ENCODE results near the gene CDT1.
"Not testable (repeated sequence)": the region's sequence is repeated elsewhere in the genome, so short reads cannot be mapped to it uniquely, and the experiment has no call there.

The CDT1 gene

GRCh38 chr16:88769617-88770460 lies 33.8 kb upstream of the CDT1 start:
- Histone ChIP-seq H3K27me3 (no peaks in the 10 kb centered on the region), H3K4me3 (no peak overlapping the region), H3K9me3 (no peaks in the 10 kb centered on the region), H3K27ac (no peak overlapping the region), H3K36me3 (no peaks in the 10 kb centered on the region), H3K4me1 (peaks cover 0 to 94% (median 62%) of the 10 kb centered on the region in 4 donors)
- no peak for DNase-seq
- intact Hi-C loops (cut with DNase I; ENCODE audit: low total_unique reads), result no loop called here
- TF ChIP-seq CTCF (IDR thresholded peaks at IDR 0.05), result no peak

- peaks cover 0 to 89% (median 62%) of the 10 kb centered on the region in 4 donors for H3K4me1 ChIP-seq
- no peak for TF ChIP-seq CTCF (IDR thresholded peaks at IDR 0.05)
- no peak overlapping the region for H3K27ac ChIP-seq
- intact Hi-C loops (cut with DNase I; ENCODE audit: low total_unique reads), result no loop called here
- H3K4me3 ChIP-seq, result no peak overlapping the region
- H3K9me3 ChIP-seq, result no peaks in the 10 kb centered on the region
- H3K27me3 ChIP-seq, result no peaks in the 10 kb centered on the region
- no peak for DNase-seq
- no peaks in the 10 kb centered on the region for H3K36me3 ChIP-seq
These were observed 32.9 kb upstream of the CDT1 start for GRCh38 chr16:88770461-88771293.

- DNase-seq, result no peak
- H3K27me3 ChIP-seq, result no peaks in the 10 kb centered on the region
- H3K4me3 ChIP-seq, result no peak overlapping the region
- intact Hi-C loops (cut with DNase I; ENCODE audit: low total_unique reads), result no loop called here
- no peaks in the 10 kb centered on the region for H3K9me3 ChIP-seq
- H3K27ac ChIP-seq, result no peak overlapping the region
- no peak for TF ChIP-seq CTCF (IDR thresholded peaks at IDR 0.05)
- no peaks in the 10 kb centered on the region for H3K36me3 ChIP-seq
- H3K4me1 ChIP-seq, result peaks cover 0 to 84% (median 62%) of the 10 kb centered on the region in 4 donors
These were observed 32.3 kb upstream of the CDT1 start for GRCh38 chr16:88771294-88771772.

- intact Hi-C loops (cut with DNase I; ENCODE audit: low total_unique reads), result not testable (repeated sequence)
- peaks cover 0 to 83% (median 62%) of the 10 kb centered on the region in 4 donors for H3K4me1 ChIP-seq
These were observed 31.8 kb upstream of the CDT1 start for GRCh38 chr16:88771781-88772180.

GRCh38 chr16:88772871-88773811 lies 30.4 kb upstream of the CDT1 start:
- Histone ChIP-seq H3K9me3 (no peaks in the 10 kb centered on the region), H3K27ac (peak overlapping the region; percentile 60), H3K36me3 (no peaks in the 10 kb centered on the region), H3K27me3 (no peaks in the 10 kb centered on the region), H3K4me1 (peaks cover 0 to 72% (median 56%) of the 10 kb centered on the region in 4 donors), H3K4me3 (no peak overlapping the region)
- peak; percentile 66 to 88 for DNase-seq
- TF ChIP-seq CTCF (IDR thresholded peaks at IDR 0.05), result no peak
- intact Hi-C loops (cut with DNase I; ENCODE audit: low total_unique reads), result no loop called here

More at GRCh38 chr16:88771781-88772180, 31.8 kb upstream of the CDT1 start:
- not testable (repeated sequence) for H3K27ac ChIP-seq, H3K4me3 ChIP-seq, H3K9me3 ChIP-seq, DNase-seq, H3K27me3 ChIP-seq, H3K36me3 ChIP-seq

All from tibial artery (tissue), 4 donors.